Fibroblast of skin of right quadriceps (primary cell): ENCODE data around the gene SULT2B1.

Experiments
- DNase-seq: peaks from one replicate; pipeline ENCODE4 v3.0.0-alpha.2; 2013

SULT2B1 gene

DNA sequence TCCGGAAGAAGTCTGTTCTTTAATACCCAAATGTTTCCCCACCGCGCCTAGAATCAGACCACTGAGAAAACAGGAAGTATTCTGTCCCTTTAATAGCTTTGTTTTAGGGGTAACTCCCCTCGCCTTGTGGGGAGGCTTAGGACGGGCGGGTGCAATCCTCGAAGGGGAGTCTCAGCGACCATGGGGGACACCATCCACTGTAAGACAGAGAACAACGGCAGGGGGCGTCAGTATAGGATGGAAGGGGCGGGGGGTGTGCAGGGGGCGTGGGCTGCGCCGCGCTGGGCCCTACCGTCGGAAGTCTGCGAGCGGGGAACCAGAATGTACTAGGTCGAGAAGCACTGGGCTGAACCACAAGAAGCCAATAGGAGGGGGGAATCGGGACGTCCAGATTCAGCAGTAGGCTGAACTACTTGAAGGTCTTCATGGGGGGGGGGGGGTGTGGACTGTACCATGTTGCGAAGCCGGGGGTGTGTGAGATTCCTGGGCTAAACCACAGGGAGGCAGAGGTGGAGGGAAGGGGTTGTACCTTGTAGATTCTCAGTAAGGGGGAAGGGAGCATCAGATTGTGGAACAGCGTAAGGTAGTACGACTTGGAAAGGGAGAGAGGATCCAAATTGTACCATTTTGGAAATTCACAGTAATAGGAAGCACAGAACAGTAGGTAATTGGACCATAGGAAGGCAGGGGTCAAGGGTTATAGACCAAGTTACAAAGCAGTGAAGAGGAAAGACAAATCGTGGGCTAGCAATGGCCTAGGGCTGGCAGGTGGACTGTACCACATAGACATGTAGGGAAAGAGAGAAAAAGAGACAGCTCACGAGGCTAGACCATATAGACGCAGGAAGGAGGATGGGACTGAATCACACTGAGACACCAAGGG is 86.2 kb downstream of the SULT2B1 start:
- peak; percentile 93 for DNase-seq

DNA sequence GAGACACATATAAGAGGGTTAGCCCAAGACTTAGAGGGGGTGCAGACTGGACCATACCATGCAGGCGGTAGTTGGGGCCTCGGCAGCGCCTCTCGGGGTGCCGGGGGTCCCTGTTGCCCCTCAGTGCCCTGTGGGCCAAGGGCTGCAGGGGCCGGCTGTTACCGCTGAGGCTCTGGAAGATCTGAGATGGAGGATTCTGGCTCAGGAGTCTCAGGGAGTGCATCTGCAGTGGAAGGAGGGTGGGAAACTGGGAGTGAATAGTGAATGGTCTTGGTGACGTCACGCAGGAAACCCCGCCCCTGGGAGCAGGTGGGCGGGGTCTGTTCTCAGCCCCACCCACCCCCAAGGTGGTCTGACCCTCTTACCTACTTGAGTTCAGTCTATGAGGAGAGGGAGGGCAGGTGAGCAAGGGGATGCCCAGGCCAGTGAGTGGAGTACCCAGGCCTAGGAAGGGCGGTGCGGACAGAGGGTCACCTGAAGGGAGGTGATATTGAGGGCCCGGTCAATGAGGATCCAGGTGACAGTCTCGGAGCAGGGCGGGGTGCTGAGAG is 86.9 kb downstream of the SULT2B1 start:
- no peak for DNase-seq

- no peak for DNase-seq
Measured at GRCh38 chr19:48639483-48640375, 87.8 kb downstream of the SULT2B1 start.

GRCh38 chr19:48641850-48642249 is 89.9 kb downstream of the SULT2B1 start:
- DNase-seq = no peak

- no peak for DNase-seq
Measured at GRCh38 chr19:48642862-48643261, 90.9 kb downstream of the SULT2B1 start.

DNA sequence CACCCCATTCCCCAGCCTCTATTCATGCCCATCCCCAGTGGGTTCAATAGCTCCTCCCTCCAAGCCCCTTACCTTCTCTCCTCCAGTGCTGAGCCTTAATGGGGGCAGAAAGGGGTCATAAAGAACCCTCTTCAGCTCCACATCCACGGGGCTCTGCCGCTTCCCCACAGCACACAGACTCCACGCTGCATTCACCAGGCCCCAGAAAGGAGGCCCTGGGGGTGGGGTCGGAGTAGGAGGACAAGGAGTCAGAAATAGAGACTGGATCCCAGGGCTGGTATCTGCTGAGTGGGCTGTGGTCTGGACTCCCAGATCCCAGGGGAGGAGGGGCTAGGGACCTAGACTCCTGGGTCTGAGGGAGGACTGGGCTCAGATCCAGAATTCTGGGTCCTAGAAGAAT is 92.4 kb downstream of the SULT2B1 start:
- no peak for DNase-seq

DNA sequence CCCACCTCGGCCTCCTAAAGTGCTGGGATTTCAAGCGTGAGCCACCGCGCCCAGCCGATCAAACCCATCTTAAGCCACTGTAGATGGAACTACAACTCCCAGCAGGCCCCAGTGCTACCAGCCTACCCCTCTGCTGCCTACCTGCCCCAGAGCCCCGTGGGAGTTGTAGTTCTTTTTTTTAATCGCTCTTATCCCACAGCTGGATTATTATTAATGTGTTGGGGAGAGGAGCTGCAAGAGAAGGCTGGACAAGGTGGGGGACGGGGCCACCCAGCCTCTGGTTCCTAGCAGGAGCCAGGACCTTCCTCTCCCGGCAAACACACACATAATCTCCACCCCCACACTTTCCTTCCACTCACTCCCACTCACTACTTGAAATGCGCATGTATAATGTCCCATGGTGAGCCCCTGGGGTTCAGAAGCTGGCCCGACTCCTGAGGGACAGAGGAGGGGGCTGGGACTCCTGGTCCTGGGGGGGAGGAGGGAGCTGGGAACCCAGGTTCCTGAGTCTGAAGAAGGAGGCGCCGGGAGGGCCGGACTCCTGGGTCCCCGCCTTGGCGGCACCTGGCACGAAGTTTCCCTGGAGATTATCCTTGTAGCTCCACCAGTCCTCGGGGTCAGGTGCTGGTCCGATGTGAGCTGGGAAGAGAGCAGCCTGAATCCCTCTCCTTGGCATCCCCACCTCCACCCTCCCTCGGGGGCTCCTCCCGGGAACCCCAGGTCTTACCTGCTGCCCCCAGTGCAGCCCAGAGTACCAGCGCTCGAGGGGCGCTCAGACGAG is 93.1 kb downstream of the SULT2B1 start:
- peak; percentile 61 for DNase-seq

DNA sequence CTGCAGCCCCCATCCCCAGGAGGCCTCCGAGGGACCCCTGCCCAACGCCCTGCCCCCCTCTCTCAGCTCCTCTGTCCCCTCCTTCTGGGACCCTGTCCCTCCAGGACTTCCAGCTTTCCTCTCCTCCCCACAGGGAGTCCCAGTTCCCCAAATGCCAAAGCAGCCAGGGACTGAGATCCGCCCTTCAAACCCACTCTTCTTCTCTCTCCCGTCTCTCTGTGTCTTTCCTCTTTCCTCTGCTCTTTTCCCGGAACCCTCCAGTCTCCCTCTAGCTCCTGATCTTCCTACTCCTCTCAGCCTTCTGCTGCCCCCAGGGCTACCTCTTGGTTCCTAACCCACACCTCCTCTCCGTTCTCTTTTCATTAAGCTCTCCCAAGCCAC is 93.6 kb downstream of the SULT2B1 start:
- no peak for DNase-seq

DNA sequence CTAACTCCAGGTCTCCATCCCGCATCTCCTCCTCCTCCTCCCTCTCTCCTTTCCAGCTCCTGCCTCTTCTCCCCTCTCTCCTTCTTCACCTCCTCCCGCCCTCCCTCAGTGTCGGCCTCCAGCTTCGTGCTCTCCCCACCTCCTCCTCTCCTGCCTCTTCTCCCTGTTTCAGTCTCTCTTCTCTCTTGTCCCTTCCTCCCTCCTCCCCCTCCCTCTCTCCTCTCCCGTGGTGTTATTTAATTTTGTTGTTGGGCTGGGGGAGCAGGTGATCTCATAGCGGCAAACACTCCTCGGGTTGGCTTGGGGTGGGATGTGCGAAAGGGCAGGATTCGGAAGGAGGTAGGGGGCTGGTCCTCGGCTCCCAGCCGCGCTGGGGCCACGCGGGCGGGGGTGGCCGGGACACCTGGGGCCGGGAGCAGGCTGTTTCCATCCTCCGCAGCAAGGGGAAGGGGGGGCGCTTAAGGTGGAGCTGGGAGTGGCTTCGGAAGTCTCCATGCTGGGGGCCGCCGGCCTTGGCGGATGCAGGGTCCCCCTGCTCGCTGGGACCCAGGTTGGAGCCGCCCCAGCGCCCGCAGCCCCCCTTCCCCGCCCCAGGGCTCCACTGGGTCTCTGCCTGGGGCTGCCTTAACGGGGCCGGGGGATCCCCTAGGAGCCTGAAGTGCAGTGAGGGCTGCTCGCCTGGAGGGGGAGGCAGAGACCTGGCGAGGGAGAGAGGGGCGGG is 94.2 kb downstream of the SULT2B1 start, which contains the start of gene CA11:
Gene CA11 (minus strand): TSS at position 187 of the 721 bp plus-strand sequence. CDS start 555 bp downstream, outside the sequence.
- DNase-seq = peak; percentile 78

DNA sequence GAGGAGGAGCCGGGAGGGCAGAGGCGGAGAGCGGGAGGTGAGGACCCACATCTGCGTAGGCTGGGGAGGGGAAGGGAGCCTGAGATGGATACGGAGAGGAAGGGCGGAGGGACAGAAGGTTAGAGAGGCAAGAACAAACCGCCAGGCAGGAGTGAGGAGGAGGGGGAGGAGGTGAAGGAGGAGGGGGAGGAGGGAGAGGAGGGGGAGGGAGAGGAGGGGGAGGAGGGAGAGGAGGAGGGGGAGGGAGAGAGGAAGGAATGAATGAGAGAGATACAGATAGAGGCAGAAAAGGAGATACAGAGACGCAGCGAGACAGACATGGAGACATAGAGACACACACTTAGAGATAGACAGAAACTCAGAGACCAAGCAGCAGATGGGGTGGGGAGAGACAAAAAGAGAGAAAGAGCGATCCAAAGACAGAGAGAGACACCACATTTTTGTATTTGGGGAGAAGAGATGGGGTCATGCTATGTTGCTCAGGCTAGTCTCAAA is 94.8 kb downstream of the SULT2B1 start:
- no peak for DNase-seq

- no peak for DNase-seq
Measured at GRCh38 chr19:48648134-48648533, 96.2 kb downstream of the SULT2B1 start.
